Adrenal gland (tissue), 5 donors: Measurements from ENCODE around the gene SP7.

Experiments
- CTCF ChIP-seq, 6 experiments: fragments of 450-650 bp in 4 of 6; fragments of 200-600 bp in 2 of 6; sonication (generic) in 1 of 6; IDR thresholded peaks; 1 replicate in 5 of 6; 2 replicates in 1 of 6; pipeline versions ENCODE4 v1.5.1 to v1.8.0; 2016 to 2021; ENCODE audit warnings: antibody characterized with exemption in 6 of 6, mild to moderate bottlenecking in 2 of 6, moderate library complexity in 1 of 6
- POLR2A ChIP-seq, 2 donors: fragments of 450-650 bp; IDR thresholded peaks; one replicate each; pipeline ENCODE4 v1.6.1; 2017; ENCODE audit warnings: antibody characterized with exemption in 2 of 2, mild to moderate bottlenecking in 2 of 2, moderate library complexity in 1 of 2
- donor health status: DM: no; HTN: no; CAD: no.

GRCh38 chr12:53343969-53344368 lies 7.8 kb upstream of the SP7 start:
- TF ChIP-seq CTCF (IDR thresholded peaks at IDR 0.05) (no peak), POLR2A (IDR thresholded peaks at IDR 0.05) (no peak)
